Uterus (tissue), 4 donors: ENCODE data around the gene TRIM33. TPM values are rescaled to one million over a fixed set of nuclear protein-coding genes. Genes with fewer than 3 reads are reported as not detected.

Experiments used
- DNase-seq, 2 donors: peaks; one replicate each; pipeline ENCODE4 v3.0.0-alpha.2; 2019 to 2020
- H3K27ac ChIP-seq, 2 donors: fragments of 200-600 bp; sonication (generic); 1 replicate in 1 of 2; 2 replicates in 1 of 2; pipeline ENCODE4 v1.5.1; 2016 to 2018
- H3K27me3 ChIP-seq, 2 donors: fragments of 200-600 bp; sonication (generic); one replicate each; pipeline ENCODE4 v1.5.1; 2018 to 2019; ENCODE audit warnings: control low read depth in 1 of 2
- H3K36me3 ChIP-seq, 2 donors: fragments of 200-600 bp; sonication (generic); one replicate each; pipeline ENCODE4 v1.5.1; 2019; ENCODE audit warnings: control low read depth in 1 of 2
- H3K4me1 ChIP-seq, 2 donors: fragments of 200-600 bp; sonication (generic); one replicate each; pipeline ENCODE4 v1.5.1; 2018 to 2019; ENCODE audit warnings: control low read depth in 1 of 2
- H3K4me3 ChIP-seq, 2 donors: fragments of 200-600 bp; sonication (generic); 1 replicate in 1 of 2; 2 replicates in 1 of 2; pipeline ENCODE4 v1.5.1; 2018 to 2019; ENCODE audit warnings: mild to moderate bottlenecking in 1 of 2
- H3K9me3 ChIP-seq, 2 donors: fragments of 200-600 bp; sonication (generic); one replicate each; pipeline ENCODE4 v1.5.1; 2019; ENCODE audit warnings: control low read depth in 1 of 2
- CTCF ChIP-seq, 4 experiments: fragments of 200-600 bp in 2 of 4; fragments of 450-650 bp in 2 of 4; sonication (generic) in 2 of 4; IDR thresholded peaks; one replicate each; pipeline ENCODE4 v1.5.1; 2016 to 2019; ENCODE audit warnings: antibody characterized with exemption in 4 of 4, mild to moderate bottlenecking in 2 of 4, moderate library complexity in 1 of 4
- POLR2A ChIP-seq, 2 donors: fragments of 450-650 bp; IDR thresholded peaks; one replicate each; pipeline ENCODE4 v1.6.1; 2016; ENCODE audit warnings: antibody characterized with exemption in 2 of 2, mild to moderate bottlenecking in 1 of 2, moderate library complexity in 1 of 2
- intact Hi-C: fragments of 100-400 bp; cut with DNase I; formaldehyde crosslinking; loops from one replicate; pipeline ENCODE4 v1.15.1; 2023; ENCODE audit warnings: low total_unique reads
- total RNA-seq, 4 donors: library from RNA; depleted of rRNA in 3 of 4; stranded (reverse); fragments of >200 nt in 3 of 4; gene quantifications; one replicate each; pipeline versions ENCODE4 v1.1.0 to v1.2.4, GENCODE V29; 2014 to 2023
- donor health status: DM: yes; HTN: yes; CAD: no.

Gene TRIM33
- 10 to 100 TPM; 23.6 to 73.7 (median 50.8) TPM for total RNA-seq

- H3K36me3 ChIP-seq = no peaks in the 10 kb centered on the region
- H3K4me3 ChIP-seq = peak within 1 kb of the TSS; percentile 77 to 83
- H3K27ac ChIP-seq = peak within 1 kb of the TSS; percentile 90 to 92
- intact Hi-C loops = loop anchor here (5.0 kb wide), 1 partner anchor 246 kb away; the partner anchor contains the start of gene CSDE1
- H3K4me1 ChIP-seq = peaks cover 4 to 10% of the 10 kb centered on the region in 2 donors
- peak; percentile 83 to 91 for DNase-seq
- H3K27me3 ChIP-seq = no peaks in the 10 kb centered on the region
- TF ChIP-seq CTCF (IDR thresholded peaks at IDR 0.05) = peak in 2 of 4 experiments; percentile 28 to 30
- TF ChIP-seq POLR2A (IDR thresholded peaks at IDR 0.05) = peak; percentile 69 to 82
- no peaks in the 10 kb centered on the region for H3K9me3 ChIP-seq
Observed at GRCh38 chr1:114511032-114511785, at the start of gene TRIM33. TRIM33 (minus strand) TSS chr1:114511203; CDS start chr1:114511076, 127 bp downstream.

GRCh38 chr1:114559356-114559755, 48.4 kb upstream of the TRIM33 start:
- H3K27me3 ChIP-seq = no peaks in the 10 kb centered on the region
- intact Hi-C loops = no loop called here
- no peak overlapping the region for H3K27ac ChIP-seq
- no peak for DNase-seq
- H3K4me1 ChIP-seq = no peaks in the 10 kb centered on the region
- no peak overlapping the region for H3K4me3 ChIP-seq
- no peak for TF ChIP-seq CTCF (IDR thresholded peaks at IDR 0.05)
- no peak for TF ChIP-seq POLR2A (IDR thresholded peaks at IDR 0.05)
- no peaks in the 10 kb centered on the region for H3K36me3 ChIP-seq
- H3K9me3 ChIP-seq = no peaks in the 10 kb centered on the region

- no peak for TF ChIP-seq CTCF (IDR thresholded peaks at IDR 0.05)
- no peak for TF ChIP-seq POLR2A (IDR thresholded peaks at IDR 0.05)
- Histone ChIP-seq H3K27ac (no peak overlapping the region), H3K4me3 (no peak overlapping the region), H3K4me1 (no peaks in the 10 kb centered on the region), H3K27me3 (no peaks in the 10 kb centered on the region), H3K36me3 (no peaks in the 10 kb centered on the region), H3K9me3 (no peaks in the 10 kb centered on the region)
- DNase-seq = no peak
- intact Hi-C loops = no loop called here
Observed at GRCh38 chr1:114558544-114558943, 47.5 kb upstream of the TRIM33 start.

- intact Hi-C loops = no loop called here
- Histone ChIP-seq H3K27me3 (no peaks in the 10 kb centered on the region), H3K27ac (no peak overlapping the region), H3K4me3 (no peak overlapping the region), H3K36me3 (no peaks in the 10 kb centered on the region), H3K4me1 (no peaks in the 10 kb centered on the region), H3K9me3 (no peaks in the 10 kb centered on the region)
- no peak for DNase-seq
- TF ChIP-seq POLR2A (IDR thresholded peaks at IDR 0.05) = no peak
- no peak for TF ChIP-seq CTCF (IDR thresholded peaks at IDR 0.05)
Observed at GRCh38 chr1:114554577-114554976, 43.6 kb upstream of the TRIM33 start.

- no peaks in the 10 kb centered on the region for H3K9me3 ChIP-seq
- no peaks in the 10 kb centered on the region for H3K4me1 ChIP-seq
- DNase-seq = no peak
- H3K36me3 ChIP-seq = no peaks in the 10 kb centered on the region
- H3K27me3 ChIP-seq = no peaks in the 10 kb centered on the region
- no peak overlapping the region for H3K4me3 ChIP-seq
- TF ChIP-seq CTCF (IDR thresholded peaks at IDR 0.05) = no peak
- TF ChIP-seq POLR2A (IDR thresholded peaks at IDR 0.05) = no peak
- intact Hi-C loops = no loop called here
- no peak overlapping the region for H3K27ac ChIP-seq
Observed at GRCh38 chr1:114552106-114552639, 41.2 kb upstream of the TRIM33 start.
